GM12892 (cell line): Measurements from ENCODE around the gene UTP25.
"Not testable (repeated sequence)": the region's sequence is repeated elsewhere in the genome, so short reads cannot be mapped to it uniquely, and the experiment has no call there.

Source experiments
- POLR2A ChIP-seq: IDR thresholded peaks from 2 replicates; pipeline ENCODE4 v1.6.1; 2011; ENCODE audit warnings: low read depth, low read length, control low read depth
- POLR2AphosphoS5 ChIP-seq: IDR thresholded peaks from 2 replicates; pipeline ENCODE4 v1.6.1; 2011; ENCODE audit warnings: low read depth, low read length, control low read depth
- TAF1 ChIP-seq: IDR thresholded peaks from 2 replicates; pipeline ENCODE4 v1.6.1; 2011; ENCODE audit warnings: low read depth, mild to moderate bottlenecking, control low read depth, low read length, borderline replicate concordance

DNA sequence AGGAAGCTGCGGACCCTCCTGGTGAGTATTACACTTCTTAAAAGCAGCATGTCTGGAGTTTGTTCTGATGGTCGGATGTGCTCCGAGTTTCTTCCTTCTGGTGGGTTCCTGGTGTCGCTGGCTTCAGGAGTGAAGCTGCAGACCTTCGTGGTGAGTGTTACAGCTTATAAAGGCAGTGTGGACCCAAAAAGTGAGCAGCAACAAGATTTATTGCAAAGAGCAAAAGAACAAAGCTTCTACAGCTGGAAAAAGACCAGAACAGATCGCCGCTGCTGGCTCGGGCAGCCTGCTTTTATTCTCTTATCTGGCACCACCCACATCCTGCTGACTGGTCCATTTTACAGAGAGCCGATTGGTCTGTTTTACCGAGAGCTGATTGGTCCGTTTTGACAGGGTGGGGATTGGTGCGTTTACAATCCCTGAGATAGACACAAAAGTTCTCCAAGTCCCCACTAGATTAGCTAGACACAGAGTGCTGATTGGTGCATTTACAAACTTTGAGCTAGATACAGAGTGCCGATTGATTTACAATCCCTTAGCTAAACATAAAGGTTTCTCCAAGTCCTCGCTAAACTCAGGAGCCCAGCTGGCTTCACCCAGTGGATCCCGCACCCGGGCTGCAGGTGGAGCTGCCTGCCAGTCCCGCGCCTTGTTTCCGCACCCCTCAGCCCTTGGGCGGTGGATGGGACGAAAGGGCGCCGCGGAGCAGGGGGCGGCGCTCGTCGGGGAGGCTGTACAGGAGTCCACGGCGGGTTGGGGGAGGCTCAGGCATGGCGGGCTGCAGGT, 60.7 kb downstream of the UTP25 start:
- not testable (repeated sequence) for TF ChIP-seq POLR2A, TAF1, POLR2AphosphoS5
